Pancreas (tissue), 10 donors: ENCODE results near the gene ASTN2. TPM values are rescaled to one million over a fixed set of nuclear protein-coding genes. Genes with fewer than 3 reads are reported as not detected.
"Not testable (repeated sequence)": the region's sequence is repeated elsewhere in the genome, so short reads cannot be mapped to it uniquely, and the experiment has no call there.

Source experiments
- ATAC-seq, 4 donors: fragments of 200-7000 bp; cut with Tn5 transposase; one replicate each; pipeline versions ENCODE4 v1.8.0 to v1.9.1; 2020; ENCODE audit warnings: mild to moderate bottlenecking in 4 of 4, moderate library complexity in 4 of 4
- DNase-seq, 6 donors: peaks; one replicate each; pipeline ENCODE4 v3.0.0-alpha.2; 2020
- FAIRE-seq: peaks from 2 replicates; lab custom pipeline; 2012; peaks lifted over from hg19 to GRCh38; lab: Jason Lieb, UNC
- H3K27ac ChIP-seq, 4 donors: fragments of 200-600 bp; sonication (generic); 1 replicate in 3 of 4; 2 replicates in 1 of 4; pipeline versions ENCODE4 v1.5.0 to v1.8.0; 2020
- H3K27me3 ChIP-seq, 4 donors: fragments of 200-600 bp; one replicate each; pipeline ENCODE4 v1.8.0; 2021
- H3K36me3 ChIP-seq, 3 donors: fragments of 200-600 bp; sonication (generic) in 1 of 3; one replicate each; pipeline versions ENCODE4 v1.5.0 to v1.8.0; 2020 to 2021
- H3K4me1 ChIP-seq, 3 donors: fragments of 200-600 bp; one replicate each; pipeline ENCODE4 v1.8.0; 2021
- H3K4me3 ChIP-seq, 4 donors: fragments of 200-600 bp; sonication (generic) in 2 of 4; one replicate each; pipeline versions ENCODE4 v1.5.0 to v1.8.0; 2020 to 2021
- H3K9me3 ChIP-seq, 4 donors: fragments of 200-600 bp; one replicate each; pipeline ENCODE4 v1.8.0; 2021
- WGBS, 2 donors: extraction: QIAGEN DNeasy Blood & Tissue Kit; methylation state at CpG; one replicate each; pipeline ENCODE4 v1.1.7; 2013; 5-methylcytosine and 5-hydroxymethylcytosine counted together
- intact Hi-C, 3 donors: fragments of 100-400 bp; cut with DNase I; formaldehyde crosslinking; loops; one replicate each; pipeline versions ENCODE4 v1.11.1 to v1.14.2; 2022
- polyA plus RNA-seq, 2 donors: library from polyadenylated mRNA; stranded (reverse); fragments of 200-250 nt; gene quantifications; one replicate each; pipeline ENCODE4 v1.2.3, GENCODE V29; 2013
- total RNA-seq, 6 donors: library from RNA; stranded (reverse); fragmentation: NEBNext Ultra II Directional in 4 of 6; extraction: Animal tissue kit (Norgen Biotek cat#: 25700) in 4 of 6; gene quantifications; one replicate each; pipeline versions ENCODE4 v1.2.1 to v1.2.4, GENCODE V29; 2021 to 2023
- TF ChIP-seq, protein P1 (sequence below), 4 donors: fragments of 200-600 bp; sonication (generic) in 3 of 4; IDR thresholded peaks; one replicate each; pipeline versions ENCODE4 v1.5.0 to v1.8.0; 2021; ENCODE audit warnings: antibody characterized with exemption in 4 of 4
- donor health status: healthy with polysubstance abuse.
- donor health status: DM: no; HTN: no; CAD: no; lungs with moderate emphysema.
- donor health status: DM: no; HTN: no; CAD: no.
- donor health status: control.
- donor health status: control.
- donor health status: Bipolar disorder and iron deficiency.
- donor health status: DM: yes; HTN: yes; CAD: no.
- donor health status: DM: no; HTN: no; CAD: no.
- donor health status: DM: no; HTN: no; CAD: no.
- donor health status: DM: yes; HTN: yes; CAD: no.

The ASTN2 gene
- total and polyA plus RNA-seq, 8 donors: 1.3 to 11.9 (median 6.7) TPM

DNA sequence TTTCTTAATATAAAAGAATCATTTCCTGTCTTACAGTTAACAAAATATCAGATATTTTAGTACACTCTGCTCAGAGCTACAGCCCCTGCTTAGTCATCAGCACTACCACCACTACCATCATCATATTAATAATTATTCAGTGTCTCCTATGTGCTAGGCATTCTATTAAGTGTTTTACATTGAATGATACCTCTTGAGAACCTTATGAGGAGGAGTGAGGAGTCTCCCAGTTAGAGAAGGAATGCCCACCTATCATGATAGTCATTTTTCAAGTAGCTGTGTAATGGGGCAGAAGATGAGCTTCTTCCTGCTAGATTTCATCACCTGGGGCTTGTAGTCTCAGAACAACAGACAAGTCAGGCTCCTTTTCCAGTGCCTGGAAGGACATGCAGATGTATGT, 489.7 kb downstream of the ASTN2 start:
- H3K4me3 ChIP-seq: no peak overlapping the region
- intact Hi-C loops: no loop called here
- DNase-seq: no peak
- H3K27me3 ChIP-seq: no peaks in the 10 kb centered on the region
- no peaks in the 10 kb centered on the region for H3K4me1 ChIP-seq
- TF ChIP-seq, protein P1, sequence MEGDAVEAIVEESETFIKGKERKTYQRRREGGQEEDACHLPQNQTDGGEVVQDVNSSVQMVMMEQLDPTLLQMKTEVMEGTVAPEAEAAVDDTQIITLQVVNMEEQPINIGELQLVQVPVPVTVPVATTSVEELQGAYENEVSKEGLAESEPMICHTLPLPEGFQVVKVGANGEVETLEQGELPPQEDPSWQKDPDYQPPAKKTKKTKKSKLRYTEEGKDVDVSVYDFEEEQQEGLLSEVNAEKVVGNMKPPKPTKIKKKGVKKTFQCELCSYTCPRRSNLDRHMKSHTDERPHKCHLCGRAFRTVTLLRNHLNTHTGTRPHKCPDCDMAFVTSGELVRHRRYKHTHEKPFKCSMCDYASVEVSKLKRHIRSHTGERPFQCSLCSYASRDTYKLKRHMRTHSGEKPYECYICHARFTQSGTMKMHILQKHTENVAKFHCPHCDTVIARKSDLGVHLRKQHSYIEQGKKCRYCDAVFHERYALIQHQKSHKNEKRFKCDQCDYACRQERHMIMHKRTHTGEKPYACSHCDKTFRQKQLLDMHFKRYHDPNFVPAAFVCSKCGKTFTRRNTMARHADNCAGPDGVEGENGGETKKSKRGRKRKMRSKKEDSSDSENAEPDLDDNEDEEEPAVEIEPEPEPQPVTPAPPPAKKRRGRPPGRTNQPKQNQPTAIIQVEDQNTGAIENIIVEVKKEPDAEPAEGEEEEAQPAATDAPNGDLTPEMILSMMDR (IDR thresholded peaks at IDR 0.05): no peak
- no peaks in the 10 kb centered on the region for H3K36me3 ChIP-seq
- H3K9me3 ChIP-seq: no peaks in the 10 kb centered on the region
- no peak for ATAC-seq
- no peak overlapping the region for H3K27ac ChIP-seq
- no peak for FAIRE-seq

DNA sequence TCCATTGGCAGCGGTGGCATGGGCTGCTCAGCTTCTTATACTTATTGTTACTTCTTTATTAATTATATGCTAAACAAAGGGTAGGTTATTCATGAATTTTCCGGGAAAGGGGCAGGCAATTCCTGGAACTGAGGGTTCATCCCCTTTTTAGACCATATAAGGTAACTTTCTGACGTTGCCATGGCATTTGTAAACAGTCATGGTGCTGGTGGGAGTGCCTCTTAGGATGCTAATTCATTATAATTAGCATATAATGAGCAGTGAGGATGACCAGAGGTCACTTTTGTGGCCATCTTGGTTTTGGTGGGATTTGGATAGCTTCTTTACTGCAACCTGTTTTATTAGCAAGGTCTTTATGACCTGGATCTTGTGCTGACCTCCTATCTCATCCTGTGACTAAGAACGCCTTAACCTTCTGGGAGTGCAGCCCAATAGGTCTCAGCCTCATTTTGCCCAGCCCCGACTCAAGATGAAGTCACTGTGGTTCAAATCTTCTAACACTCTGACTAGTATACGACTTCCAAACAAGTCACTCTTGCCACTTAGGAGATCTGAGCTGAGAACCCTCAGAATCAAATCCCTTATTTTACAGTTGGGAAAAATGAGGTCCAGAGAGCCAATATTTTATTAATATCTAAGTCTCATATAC, 490.3 kb downstream of the ASTN2 start:
- Histone ChIP-seq H3K9me3 (no peaks in the 10 kb centered on the region), H3K27me3 (no peaks in the 10 kb centered on the region), H3K4me1 (no peaks in the 10 kb centered on the region), H3K4me3 (no peak overlapping the region), H3K36me3 (no peaks in the 10 kb centered on the region), H3K27ac (no peak overlapping the region)
- no peak for ATAC-seq
- 79 to 80% methylated on average over 6 of the region's 6 CpGs for WGBS, 2 donors
- intact Hi-C loops: no loop called here
- no peak for DNase-seq
- TF ChIP-seq, protein P1 (IDR thresholded peaks at IDR 0.05): no peak
- no peak for FAIRE-seq

DNA sequence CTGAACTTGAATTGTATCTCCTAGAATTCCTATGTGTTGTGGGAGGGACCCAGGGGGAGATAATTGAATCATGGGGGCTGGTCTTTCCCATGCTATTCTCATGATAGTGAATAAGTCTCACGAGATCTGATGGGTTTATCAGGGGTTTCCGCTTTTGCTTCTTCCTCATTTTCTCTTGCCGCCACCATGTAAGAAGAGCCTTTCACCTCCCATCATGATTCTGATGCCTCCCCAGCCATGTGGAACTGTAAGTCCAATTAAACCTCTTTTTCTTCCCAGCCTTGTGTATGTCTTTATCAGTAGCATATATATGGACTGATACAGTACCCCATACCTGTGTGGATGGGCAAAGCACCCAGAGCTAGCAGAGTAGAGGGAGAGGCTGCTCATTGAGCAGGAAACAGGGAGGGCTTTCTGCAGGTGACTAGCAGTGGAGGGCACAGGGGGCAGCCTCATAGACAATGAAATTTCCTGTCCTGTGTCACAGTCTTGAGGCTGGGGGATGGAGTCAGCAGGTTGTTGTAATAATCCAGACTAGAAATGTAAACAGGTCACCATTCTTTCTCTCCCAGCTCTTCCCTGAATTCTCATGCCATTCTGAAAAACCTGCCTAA, 496.9 kb downstream of the ASTN2 start:
- DNase-seq, H3K4me1 ChIP-seq, intact Hi-C loops, H3K27me3 ChIP-seq, H3K36me3 ChIP-seq, H3K27ac ChIP-seq, H3K9me3 ChIP-seq, ATAC-seq, FAIRE-seq, H3K4me3 ChIP-seq: not testable (repeated sequence)
- 85 to 86% methylated on average over 3 of the region's 3 CpGs for WGBS, 2 donors

DNA sequence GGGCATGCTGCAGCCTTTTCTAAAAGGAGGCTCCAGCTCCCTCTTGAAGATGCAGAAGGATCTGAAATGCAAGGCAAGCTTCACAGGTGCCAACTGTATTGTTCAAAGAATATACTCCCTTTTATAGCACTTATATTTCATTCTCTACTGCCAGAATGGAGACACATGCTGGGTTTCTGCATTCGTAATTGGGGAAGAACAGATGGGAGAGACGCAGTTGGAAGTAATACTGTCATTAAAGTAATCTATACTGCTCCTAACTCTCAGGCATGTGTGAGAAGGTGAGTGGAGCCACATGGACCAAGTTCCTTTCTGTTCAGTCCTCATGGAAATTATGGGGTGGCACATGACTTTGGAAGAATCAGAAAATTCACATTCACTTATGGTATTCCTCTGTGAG, 501.3 kb downstream of the ASTN2 start:
- no peak for ATAC-seq
- 86 to 90% methylated on average over 2 of the region's 2 CpGs for WGBS, 2 donors
- Histone ChIP-seq H3K4me3 (no peak overlapping the region), H3K36me3 (no peaks in the 10 kb centered on the region), H3K27ac (no peak overlapping the region), H3K27me3 (no peaks in the 10 kb centered on the region), H3K9me3 (no peaks in the 10 kb centered on the region), H3K4me1 (no peaks in the 10 kb centered on the region)
- no peak for DNase-seq
- intact Hi-C loops: no loop called here
- TF ChIP-seq, protein P1 (IDR thresholded peaks at IDR 0.05): no peak
- FAIRE-seq: no peak

DNA sequence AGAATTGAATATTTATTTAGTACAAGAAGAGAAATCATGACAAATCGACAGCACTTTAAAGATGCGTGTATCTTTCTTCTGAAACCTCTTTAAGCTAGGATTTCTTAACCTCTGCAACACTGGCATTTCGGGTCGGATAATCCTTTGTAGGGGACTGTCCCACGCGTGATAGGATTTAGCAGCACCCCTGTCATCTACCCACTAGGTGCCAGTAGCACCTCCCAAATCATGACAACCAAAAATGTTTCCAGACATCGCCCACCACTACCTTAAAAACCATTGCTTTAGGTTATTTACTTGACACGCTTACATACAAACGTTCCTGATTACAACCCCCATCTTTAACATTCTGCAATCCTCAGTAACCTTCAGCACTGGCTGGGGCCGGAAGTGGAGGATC, 504.7 kb downstream of the ASTN2 start:
- Histone ChIP-seq H3K9me3 (no peaks in the 10 kb centered on the region), H3K36me3 (no peaks in the 10 kb centered on the region), H3K4me3 (no peak overlapping the region), H3K27ac (no peak overlapping the region), H3K4me1 (no peaks in the 10 kb centered on the region), H3K27me3 (no peaks in the 10 kb centered on the region)
- 74 to 76% methylated on average over 10 of the region's 10 CpGs for WGBS, 2 donors
- FAIRE-seq: no peak
- no peak for DNase-seq
- intact Hi-C loops: no loop called here
- no peak for ATAC-seq
- TF ChIP-seq, protein P1 (IDR thresholded peaks at IDR 0.05): no peak
